Trophoblast cell (in vitro differentiated cells and primary cell): ENCODE measurements around the gene FGGY.

ENCODE experiments used
- DNase-seq, 2 donors: peaks; one replicate each; pipeline ENCODE4 v3.0.0-alpha.2; 2016
- H2AFZ ChIP-seq: 2 replicates; pipeline ENCODE4 v1.6.1; 2013; ENCODE audit warnings: low read length, moderate library complexity, mild to moderate bottlenecking; ENCODE audit not compliant: insufficient read depth, poor library complexity
- H2AK5ac ChIP-seq: 2 replicates; pipeline ENCODE4 v1.6.1; 2013; ENCODE audit warnings: mild to moderate bottlenecking, low read length
- H2BK120ac ChIP-seq: 2 replicates; pipeline ENCODE4 v1.6.1; 2013; ENCODE audit warnings: low read length, mild to moderate bottlenecking, moderate library complexity; ENCODE audit not compliant: insufficient read depth, poor library complexity
- H2BK12ac ChIP-seq: 2 replicates; pipeline ENCODE4 v1.6.1; 2013; ENCODE audit warnings: mild to moderate bottlenecking, low read length, moderate library complexity
- H2BK5ac ChIP-seq: 2 replicates; pipeline ENCODE4 v1.6.1; 2013; ENCODE audit warnings: low read length, low read depth, moderate library complexity, mild to moderate bottlenecking; ENCODE audit not compliant: poor library complexity
- H3K14ac ChIP-seq: 2 replicates; pipeline ENCODE4 v1.6.1; 2013; ENCODE audit warnings: mild to moderate bottlenecking, low read length
- H3K18ac ChIP-seq: 2 replicates; pipeline ENCODE4 v1.6.1; 2013; ENCODE audit warnings: mild to moderate bottlenecking, low read length
- H3K23ac ChIP-seq: 2 replicates; pipeline ENCODE4 v1.6.1; 2013; ENCODE audit warnings: low read length
- H3K27ac ChIP-seq: 2 replicates; pipeline ENCODE4 v1.5.1; 2013; ENCODE audit warnings: low read depth, mild to moderate bottlenecking, inconsistent platforms, low read length, moderate library complexity
- H3K27me3 ChIP-seq: 2 replicates; pipeline ENCODE4 v1.6.1; 2013; ENCODE audit warnings: inconsistent platforms, mild to moderate bottlenecking, low read length, moderate library complexity; ENCODE audit not compliant: insufficient read depth
- H3K36me3 ChIP-seq, 2 experiments: 1 replicate in 1 of 2; 2 replicates in 1 of 2; pipeline ENCODE4 v1.6.1; 2013; ENCODE audit warnings: low read length in 2 of 2, mild to moderate bottlenecking in 2 of 2, moderate library complexity in 1 of 2; ENCODE audit not compliant: insufficient read depth in 2 of 2, control insufficient read depth in 1 of 2
- H3K4ac ChIP-seq: 2 replicates; pipeline ENCODE4 v1.6.1; 2013; ENCODE audit warnings: low read depth, mild to moderate bottlenecking, low read length, moderate library complexity
- H3K4me1 ChIP-seq, 2 experiments: 1 replicate in 1 of 2; 2 replicates in 1 of 2; pipeline ENCODE4 v1.6.1; 2013; ENCODE audit warnings: low read length in 2 of 2, mild to moderate bottlenecking in 2 of 2, moderate library complexity in 1 of 2; ENCODE audit not compliant: insufficient read depth in 2 of 2, control insufficient read depth in 1 of 2
- H3K4me2 ChIP-seq: 2 replicates; pipeline ENCODE4 v1.6.1; 2013; ENCODE audit warnings: inconsistent platforms, mild to moderate bottlenecking, low read length, moderate library complexity
- H3K4me3 ChIP-seq: 2 replicates; pipeline ENCODE4 v1.5.1; 2013; ENCODE audit warnings: mild to moderate bottlenecking, low read depth, low read length, inconsistent platforms
- H3K79me1 ChIP-seq: one replicate; pipeline ENCODE4 v1.6.1; 2013; ENCODE audit warnings: low read length
- H3K79me2 ChIP-seq: 2 replicates; pipeline ENCODE4 v1.6.1; 2013; ENCODE audit warnings: low read length, mild to moderate bottlenecking; ENCODE audit not compliant: control insufficient read depth, insufficient read depth, poor library complexity
- H3K9ac ChIP-seq: 2 replicates; pipeline ENCODE4 v1.6.1; 2013; ENCODE audit warnings: mild to moderate bottlenecking, low read length
- H3K9me3 ChIP-seq: 2 replicates; pipeline ENCODE4 v1.6.1; 2013; ENCODE audit warnings: low read depth, mild to moderate bottlenecking, control low read depth, inconsistent platforms, low read length; ENCODE audit not compliant: insufficient read depth
- H4K12ac ChIP-seq: 2 replicates; pipeline ENCODE4 v1.6.1; 2013; ENCODE audit warnings: low read depth, mild to moderate bottlenecking, low read length, moderate library complexity
- H4K8ac ChIP-seq: 2 replicates; pipeline ENCODE4 v1.6.1; 2013; ENCODE audit warnings: low read depth, mild to moderate bottlenecking, low read length, moderate library complexity
- H4K91ac ChIP-seq: one replicate; pipeline ENCODE4 v1.6.1; 2013; ENCODE audit warnings: low read depth, mild to moderate bottlenecking, low read length, moderate library complexity
- WGBS: extraction: QIAGEN DNeasy Blood & Tissue Kit; methylation state at CpG from one replicate; pipeline ENCODE4 v1.1.7; 2013; ENCODE audit warnings: missing lambda C conversion rate; ENCODE audit not compliant: insufficient read length, insufficient coverage; ENCODE audit errors: extremely low coverage; 5-methylcytosine and 5-hydroxymethylcytosine counted together

The FGGY gene

DNA sequence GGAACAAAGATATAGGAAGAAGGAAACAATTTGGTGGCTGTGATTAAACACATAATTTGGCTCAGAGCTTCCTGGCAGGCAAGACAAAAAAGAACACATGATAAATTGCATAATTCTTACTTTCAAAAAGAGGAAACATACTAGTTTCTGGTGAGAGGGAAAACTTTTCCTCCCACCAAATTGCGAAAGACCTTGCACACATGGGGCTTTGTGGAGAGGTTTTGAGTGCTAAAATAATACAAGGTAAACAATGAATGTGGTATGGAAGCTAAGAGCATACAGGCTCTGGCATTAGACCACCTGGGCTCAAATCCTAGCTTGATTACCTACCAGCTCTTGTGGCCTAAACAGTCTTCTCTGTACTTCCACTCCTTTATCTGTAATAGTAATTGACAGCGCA is 377.7 kb downstream of the FGGY start:
- H3K4me2 ChIP-seq, result no peak overlapping the region
- H3K14ac ChIP-seq, result no peak overlapping the region
- no peak overlapping the region for H2AK5ac ChIP-seq
- no peak overlapping the region for H3K4ac ChIP-seq
- H3K9ac ChIP-seq, result no peak overlapping the region
- H2BK12ac ChIP-seq, result no peak overlapping the region
- H2BK5ac ChIP-seq, result no peak overlapping the region
- H3K79me1 ChIP-seq, result peaks cover 45% of the 10 kb centered on the region
- H4K12ac ChIP-seq, result no peak overlapping the region
- H3K36me3 ChIP-seq, result no peaks in the 10 kb centered on the region
- H3K79me2 ChIP-seq, result peaks cover 5% of the 10 kb centered on the region
- no CpG with 5 or more reads among the region's 2 CpGs for WGBS
- DNase-seq, result peak in 1 of 2 donors; percentile 33
- no peak overlapping the region for H3K18ac ChIP-seq
- H3K4me1 ChIP-seq, result peaks cover 18 to 26% of the 10 kb centered on the region in 2 experiments
- H3K27me3 ChIP-seq, result no peaks in the 10 kb centered on the region
- no peak overlapping the region for H4K91ac ChIP-seq
- H2BK120ac ChIP-seq, result no peak overlapping the region
- H3K9me3 ChIP-seq, result no peaks in the 10 kb centered on the region
- no peak overlapping the region for H2AFZ ChIP-seq
- H3K23ac ChIP-seq, result no peak overlapping the region
- H3K4me3 ChIP-seq, result no peak overlapping the region
- H4K8ac ChIP-seq, result no peak overlapping the region
- no peak overlapping the region for H3K27ac ChIP-seq

- DNase-seq, result no peak
- H3K9me3 ChIP-seq, result no peaks in the 10 kb centered on the region
- no peak overlapping the region for H3K18ac ChIP-seq
- H3K9ac ChIP-seq, result no peak overlapping the region
- peak overlapping the region; percentile 37 for H2BK12ac ChIP-seq
- H3K27ac ChIP-seq, result no peak overlapping the region
- H3K14ac ChIP-seq, result no peak overlapping the region
- H3K79me2 ChIP-seq, result peaks cover 5% of the 10 kb centered on the region
- H3K4me3 ChIP-seq, result no peak overlapping the region
- peaks cover 37% of the 10 kb centered on the region for H3K79me1 ChIP-seq
- peak overlapping the region; percentile 59 for H4K91ac ChIP-seq
- H3K4me1 ChIP-seq, result peaks cover 18 to 22% of the 10 kb centered on the region in 2 experiments
- H4K8ac ChIP-seq, result no peak overlapping the region
- H3K4ac ChIP-seq, result peak overlapping the region; percentile 15
- no peaks in the 10 kb centered on the region for H3K36me3 ChIP-seq
- no peak overlapping the region for H3K4me2 ChIP-seq
- H4K12ac ChIP-seq, result no peak overlapping the region
- H2BK5ac ChIP-seq, result no peak overlapping the region
- no CpG with 5 or more reads among the region's 2 CpGs for WGBS
- peak overlapping the region; percentile 75 for H2AK5ac ChIP-seq
- H2BK120ac ChIP-seq, result peak overlapping the region; percentile 36
- no peaks in the 10 kb centered on the region for H3K27me3 ChIP-seq
- H3K23ac ChIP-seq, result no peak overlapping the region
- H2AFZ ChIP-seq, result no peak overlapping the region
Measured at GRCh38 chr1:59675936-59676335, 379.0 kb downstream of the FGGY start.

DNA sequence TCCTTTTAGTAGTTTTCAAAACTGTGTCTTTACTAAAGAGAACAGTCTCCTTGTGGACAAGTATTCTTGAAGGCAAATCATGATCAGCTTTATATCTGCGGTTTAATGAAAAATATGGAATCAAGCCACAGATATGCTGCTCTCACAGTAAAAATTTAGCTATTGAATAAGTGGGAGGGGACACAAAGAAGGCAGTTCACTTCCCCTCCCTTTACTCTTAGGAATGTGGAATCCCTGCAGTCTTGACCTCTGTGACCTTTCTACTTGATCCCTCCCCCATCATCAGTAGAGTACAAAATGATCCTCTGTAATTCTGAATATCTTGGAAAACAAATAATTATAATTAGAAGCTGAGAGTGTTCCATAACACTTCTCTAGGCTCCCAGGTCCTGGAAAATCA is 381.1 kb downstream of the FGGY start:
- peaks cover 15 to 22% of the 10 kb centered on the region in 2 experiments for H3K4me1 ChIP-seq
- no peak overlapping the region for H3K4me3 ChIP-seq
- no peak overlapping the region for H2BK12ac ChIP-seq
- no peak overlapping the region for H4K91ac ChIP-seq
- no peak overlapping the region for H3K9ac ChIP-seq
- no peak overlapping the region for H2BK5ac ChIP-seq
- WGBS, result no CpG with 5 or more reads among the region's 1 CpG
- H3K27me3 ChIP-seq, result no peaks in the 10 kb centered on the region
- H2AK5ac ChIP-seq, result no peak overlapping the region
- DNase-seq, result no peak
- H3K18ac ChIP-seq, result no peak overlapping the region
- H3K14ac ChIP-seq, result no peak overlapping the region
- no peak overlapping the region for H2BK120ac ChIP-seq
- H3K79me1 ChIP-seq, result peaks cover 19% of the 10 kb centered on the region
- H3K9me3 ChIP-seq, result no peaks in the 10 kb centered on the region
- no peaks in the 10 kb centered on the region for H3K36me3 ChIP-seq
- no peak overlapping the region for H2AFZ ChIP-seq
- peak overlapping the region; percentile 13 for H3K27ac ChIP-seq
- no peak overlapping the region for H3K23ac ChIP-seq
- H3K4me2 ChIP-seq, result no peak overlapping the region
- H4K8ac ChIP-seq, result no peak overlapping the region
- no peak overlapping the region for H4K12ac ChIP-seq
- H3K79me2 ChIP-seq, result peaks cover 2% of the 10 kb centered on the region
- no peak overlapping the region for H3K4ac ChIP-seq

- Histone ChIP-seq H3K9ac (no peak overlapping the region), H3K79me1 (peaks cover 13% of the 10 kb centered on the region), H2BK5ac (no peak overlapping the region), H3K27me3 (no peaks in the 10 kb centered on the region), H2AFZ (no peak overlapping the region), H3K9me3 (no peaks in the 10 kb centered on the region), H3K79me2 (no peaks in the 10 kb centered on the region), H3K18ac (no peak overlapping the region), H3K36me3 (no peaks in the 10 kb centered on the region), H2BK120ac (peak overlapping the region; percentile 45), H4K12ac (no peak overlapping the region), H3K14ac (no peak overlapping the region), H4K91ac (no peak overlapping the region), H2BK12ac (no peak overlapping the region), H3K4ac (no peak overlapping the region), H3K27ac (peak overlapping the region; percentile 90), H3K4me3 (no peak overlapping the region), H3K23ac (no peak overlapping the region), H2AK5ac (no peak overlapping the region), H3K4me1 (peaks cover 9 to 16% of the 10 kb centered on the region in 2 experiments), H3K4me2 (peak overlapping the region; percentile 41), H4K8ac (no peak overlapping the region)
- no CpG with 5 or more reads among the region's 3 CpGs for WGBS
- DNase-seq, result peak; percentile 14 to 36
Measured at GRCh38 chr1:59678493-59679228, 381.8 kb downstream of the FGGY start.
